Stimulated activated CD4-positive, alpha-beta T cell treated with anti-CD3 and anti-CD28 coated beads, TNF-alpha, amount 100 ng/mL, for 24 hours (primary cell): ENCODE results near the gene MTA1.

ENCODE experiments used
- DNase-seq, 3 experiments: peaks; one replicate each; pipeline ENCODE4 v3.0.0-alpha.2; 2020; ENCODE audit warnings: low read depth in 3 of 3

Gene MTA1

DNA sequence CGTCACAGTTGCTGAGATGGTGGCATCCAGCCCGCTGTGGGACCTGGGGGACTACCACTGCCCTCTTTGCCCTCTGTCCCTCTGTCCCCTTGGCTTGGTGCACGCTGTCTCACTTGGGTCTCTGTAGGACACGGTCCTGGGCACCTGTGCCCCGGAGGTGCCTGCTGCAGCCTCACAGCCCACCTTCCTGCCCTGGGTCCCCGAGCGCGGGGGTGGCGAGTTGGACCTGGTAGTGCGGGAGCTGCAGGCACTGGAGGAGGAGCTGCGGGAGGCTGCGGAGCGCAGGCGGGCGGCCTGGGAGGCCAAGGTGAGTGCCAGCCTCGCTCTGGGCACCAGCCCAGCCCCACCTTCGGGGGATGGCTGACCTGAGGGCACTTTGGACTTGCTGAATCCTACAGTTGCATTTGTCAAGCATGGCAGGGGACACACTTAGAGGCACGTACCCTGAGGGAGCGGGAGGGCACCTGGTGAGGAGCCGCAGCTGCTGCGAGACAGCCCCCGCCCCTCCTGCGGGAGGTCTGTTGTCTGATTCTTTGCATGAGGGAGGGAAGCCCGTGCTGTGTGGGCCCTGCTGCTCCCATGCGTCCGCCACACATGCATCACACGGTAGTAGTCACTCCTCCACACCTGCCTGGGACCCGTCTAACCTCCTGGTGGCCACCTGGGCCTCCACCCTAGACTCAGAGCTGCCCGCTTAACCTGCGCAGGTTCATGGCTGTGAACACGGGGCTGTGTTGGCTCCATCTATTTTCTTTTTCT lies 78.2 kb downstream of the MTA1 start:
- DNase-seq, result no peak

DNA sequence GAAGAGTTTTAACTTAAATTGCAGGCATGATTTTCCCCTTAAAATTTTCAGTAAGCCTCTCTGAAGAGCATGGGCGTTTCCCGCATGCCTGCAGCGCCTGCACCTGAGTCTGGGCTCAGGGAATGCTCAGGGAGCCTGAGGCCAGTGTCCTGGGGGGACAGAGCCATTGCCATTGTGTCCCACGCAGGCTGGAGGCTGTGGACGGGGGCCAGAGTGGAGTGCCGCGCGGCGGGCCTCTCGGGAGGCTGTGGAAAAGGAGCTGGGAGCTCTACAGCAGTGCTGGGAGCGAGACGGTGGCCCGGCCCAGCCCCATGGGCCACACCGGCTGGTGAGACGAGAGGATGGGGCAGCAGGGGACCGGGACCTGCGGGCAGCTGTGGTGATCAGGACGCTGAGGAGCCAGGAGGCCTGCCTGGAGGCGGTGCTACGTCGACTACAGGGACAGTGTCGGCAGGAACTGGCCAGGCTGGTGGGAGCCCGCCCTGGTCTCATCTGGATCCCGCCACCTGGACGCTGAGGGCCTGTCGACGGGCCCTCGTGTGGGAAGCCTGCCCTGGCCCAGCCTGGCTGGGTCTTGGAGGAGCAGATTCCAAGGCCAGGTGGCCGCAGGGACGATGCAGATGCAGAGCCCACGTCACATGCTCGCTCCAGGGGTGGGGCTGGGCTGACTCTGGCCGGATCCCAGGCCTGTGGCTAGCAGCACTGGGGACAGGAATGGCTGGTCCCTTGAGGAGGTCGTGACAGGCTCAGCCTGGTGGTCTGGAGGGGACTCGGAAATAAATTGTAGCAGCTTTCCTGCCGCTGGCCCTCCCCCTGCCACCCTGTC lies 79.0 kb downstream of the MTA1 start:
- no peak for DNase-seq

DNA sequence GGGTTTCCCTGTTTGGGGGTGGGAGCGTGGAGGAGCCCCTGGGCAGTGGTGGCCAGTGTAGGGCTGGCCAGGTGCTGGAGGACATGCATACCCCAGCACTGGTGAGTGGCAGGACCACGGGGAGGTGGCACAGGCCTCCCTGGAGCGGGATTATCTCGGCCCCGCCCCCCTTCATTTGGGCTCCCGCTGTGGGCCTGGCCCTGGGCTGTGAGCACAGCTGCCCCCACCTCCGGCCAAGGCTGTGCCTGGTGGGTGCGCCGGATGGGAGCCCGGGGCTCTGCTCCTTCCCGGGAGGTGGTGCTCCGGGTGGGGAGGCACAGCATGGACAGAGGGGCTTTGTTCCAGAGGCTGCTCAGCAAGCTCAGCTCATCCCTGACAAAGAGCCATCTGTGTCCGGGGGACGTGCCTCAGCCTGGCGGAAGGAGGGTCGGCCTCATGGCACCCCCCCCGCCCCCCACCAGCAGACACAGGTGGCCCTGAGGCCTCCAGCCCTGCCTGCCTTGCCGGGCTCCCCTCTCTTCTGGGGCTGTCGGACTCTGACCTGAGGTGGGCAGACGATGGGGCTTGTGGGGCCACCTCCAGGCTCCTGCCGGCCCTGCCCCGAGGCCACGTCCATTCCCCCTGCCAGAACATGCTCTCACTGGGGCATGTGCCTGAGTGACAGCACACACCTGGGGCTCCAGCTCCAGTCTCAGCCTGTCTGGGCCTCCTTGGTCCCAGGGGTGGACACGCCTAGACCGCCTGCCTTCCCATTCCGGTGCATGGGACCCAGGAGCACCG lies 79.8 kb downstream of the MTA1 start:
- DNase-seq, result no peak

DNA sequence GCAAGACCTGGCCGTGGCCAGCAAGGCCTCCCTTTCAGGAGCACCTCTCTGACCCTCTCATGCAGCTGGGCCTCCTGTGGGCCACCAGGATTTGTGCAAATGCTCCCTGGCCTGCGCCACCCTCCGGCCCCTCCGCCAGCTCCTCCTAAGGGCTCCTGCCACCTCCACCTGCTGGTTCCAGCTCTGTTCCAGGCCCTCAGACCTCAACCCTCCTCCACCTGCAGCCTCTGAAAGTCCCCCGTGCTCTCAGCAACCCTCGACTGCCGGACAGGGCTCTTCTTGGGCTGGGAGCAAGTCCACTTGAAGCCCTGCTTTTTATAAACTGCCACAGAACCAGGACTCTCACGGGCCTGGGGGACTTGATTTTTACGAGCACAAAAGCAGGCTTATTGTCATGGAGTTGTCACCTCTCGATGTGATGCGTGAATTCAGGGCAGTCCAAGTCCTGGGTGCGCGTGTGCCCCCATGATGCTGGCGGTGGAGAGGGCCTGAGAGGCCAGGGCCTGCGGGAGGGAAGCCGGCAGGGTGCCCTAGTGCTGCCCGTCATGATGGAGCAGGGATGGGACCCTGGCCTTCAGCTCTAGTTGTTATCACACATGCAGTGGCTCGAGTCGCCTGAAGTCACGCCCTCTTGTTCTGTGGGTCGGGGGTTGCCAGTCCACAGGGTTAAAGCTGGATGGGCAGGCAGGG lies 80.6 kb downstream of the MTA1 start:
- no peak for DNase-seq

DNA sequence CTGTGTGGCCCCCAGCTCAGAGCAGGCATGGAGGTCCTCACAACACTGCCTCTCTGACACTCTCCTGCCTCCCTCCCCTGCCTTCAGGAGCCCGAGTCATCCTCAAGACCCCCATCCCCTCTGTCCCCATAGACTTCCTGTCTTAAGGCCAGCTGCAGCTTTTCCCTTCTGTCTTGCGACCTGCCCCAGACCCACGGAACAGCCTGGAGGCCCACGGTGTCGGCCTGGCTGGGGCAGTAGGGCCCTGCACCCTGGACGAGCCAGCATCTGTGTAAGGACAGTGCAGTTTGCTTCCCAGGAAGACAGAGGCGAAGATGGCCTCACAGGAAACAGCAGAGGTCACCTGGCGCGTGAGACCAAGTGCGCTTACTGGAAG lies 81.1 kb downstream of the MTA1 start:
- no peak for DNase-seq

DNA sequence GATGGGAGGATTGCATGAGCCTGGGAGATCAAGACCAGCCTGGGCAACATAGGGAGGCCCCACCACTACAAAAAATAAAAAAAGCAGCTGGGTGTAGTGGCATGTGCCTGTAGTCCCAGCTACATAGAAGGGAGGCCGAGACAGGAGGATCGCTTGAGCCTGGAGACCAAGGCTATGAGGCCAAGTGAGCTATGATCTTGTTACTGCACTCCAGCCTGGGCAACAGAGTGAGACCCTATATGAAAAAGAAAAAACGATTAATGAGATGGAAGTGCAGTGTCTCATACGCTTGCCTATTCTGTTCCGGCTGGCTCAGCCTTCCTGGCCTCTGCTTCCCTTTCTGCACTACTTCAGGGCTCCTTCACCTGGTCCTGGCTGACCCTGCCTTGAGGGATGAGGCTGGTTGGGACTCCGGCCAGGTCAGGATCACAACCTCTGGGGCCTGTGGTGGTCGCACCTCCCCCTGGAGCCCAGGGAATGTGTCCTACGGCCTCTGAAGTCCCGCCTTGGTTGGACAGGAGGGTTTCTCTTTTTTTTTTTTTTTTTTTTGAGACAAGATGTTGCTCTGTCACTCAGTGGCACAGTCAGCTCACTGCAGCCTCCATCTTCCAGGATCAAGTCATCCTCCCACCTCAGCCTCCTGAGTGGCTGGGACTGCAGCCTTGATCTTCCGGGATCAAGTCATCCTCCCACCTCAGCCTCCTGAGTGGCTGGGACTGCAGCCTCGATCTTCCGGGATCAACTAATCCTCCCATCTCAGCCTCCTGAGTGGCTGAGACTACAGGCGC lies 82.1 kb downstream of the MTA1 start:
- DNase-seq, result no peak

DNA sequence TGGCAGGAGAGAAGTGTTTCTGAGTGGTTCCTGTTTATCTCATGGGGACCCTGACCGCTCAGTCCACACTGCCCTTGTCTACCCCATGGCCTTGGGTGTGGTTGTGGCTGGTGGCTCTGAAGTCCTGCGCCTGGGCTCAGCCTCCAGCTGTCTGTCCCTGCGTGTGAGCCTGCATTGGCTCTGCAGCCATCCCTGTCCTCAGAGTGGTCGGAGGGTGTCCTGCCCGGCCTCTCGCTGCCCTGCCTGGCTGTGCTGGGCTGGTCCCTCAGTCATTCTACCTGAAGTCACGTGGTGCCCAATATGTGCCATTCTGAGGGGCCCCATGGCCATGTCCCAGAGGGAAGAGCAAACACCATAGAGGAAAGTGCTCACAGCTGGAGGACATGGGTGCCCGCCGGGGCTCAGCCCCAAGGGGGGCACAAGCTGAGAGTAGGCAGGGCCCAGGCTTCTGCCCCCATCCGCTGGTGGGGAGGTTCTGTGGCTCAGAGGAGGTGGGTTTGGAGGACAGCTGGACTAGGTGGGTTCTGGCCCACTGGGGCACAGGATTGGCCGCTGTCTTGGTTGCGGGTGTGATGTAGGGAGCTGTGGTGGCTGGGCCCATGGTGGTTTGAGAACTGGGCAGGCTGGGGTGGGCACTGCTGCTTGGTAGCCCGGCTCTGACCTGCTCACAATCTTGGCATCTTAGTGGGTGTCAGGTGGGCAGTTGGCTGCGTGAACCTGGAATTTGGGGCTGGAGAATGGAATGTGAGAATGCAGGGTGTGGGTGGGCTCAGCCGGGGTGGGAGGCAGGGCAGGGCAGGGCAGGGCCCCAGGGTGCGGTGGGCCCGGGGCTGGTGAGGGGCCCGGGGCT lies 83.0 kb downstream of the MTA1 start:
- no peak for DNase-seq

DNA sequence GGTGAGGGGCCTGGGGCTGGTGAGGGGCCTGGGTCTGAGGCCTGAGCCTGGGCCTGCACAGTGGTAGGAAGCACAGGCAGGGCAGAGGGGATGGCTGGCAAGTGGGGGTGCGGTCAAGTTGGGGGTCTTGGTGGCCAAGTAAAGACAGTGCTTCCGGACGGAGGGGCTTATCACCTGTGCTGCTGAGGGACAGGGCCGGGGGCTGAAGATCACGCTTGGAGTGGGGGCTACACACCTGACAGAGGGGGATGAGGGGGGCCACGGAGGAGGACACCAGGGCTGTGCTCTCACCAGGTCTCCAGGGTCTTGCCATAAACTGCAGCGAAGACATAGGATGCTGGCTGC lies 83.6 kb downstream of the MTA1 start:
- DNase-seq, result no peak

DNA sequence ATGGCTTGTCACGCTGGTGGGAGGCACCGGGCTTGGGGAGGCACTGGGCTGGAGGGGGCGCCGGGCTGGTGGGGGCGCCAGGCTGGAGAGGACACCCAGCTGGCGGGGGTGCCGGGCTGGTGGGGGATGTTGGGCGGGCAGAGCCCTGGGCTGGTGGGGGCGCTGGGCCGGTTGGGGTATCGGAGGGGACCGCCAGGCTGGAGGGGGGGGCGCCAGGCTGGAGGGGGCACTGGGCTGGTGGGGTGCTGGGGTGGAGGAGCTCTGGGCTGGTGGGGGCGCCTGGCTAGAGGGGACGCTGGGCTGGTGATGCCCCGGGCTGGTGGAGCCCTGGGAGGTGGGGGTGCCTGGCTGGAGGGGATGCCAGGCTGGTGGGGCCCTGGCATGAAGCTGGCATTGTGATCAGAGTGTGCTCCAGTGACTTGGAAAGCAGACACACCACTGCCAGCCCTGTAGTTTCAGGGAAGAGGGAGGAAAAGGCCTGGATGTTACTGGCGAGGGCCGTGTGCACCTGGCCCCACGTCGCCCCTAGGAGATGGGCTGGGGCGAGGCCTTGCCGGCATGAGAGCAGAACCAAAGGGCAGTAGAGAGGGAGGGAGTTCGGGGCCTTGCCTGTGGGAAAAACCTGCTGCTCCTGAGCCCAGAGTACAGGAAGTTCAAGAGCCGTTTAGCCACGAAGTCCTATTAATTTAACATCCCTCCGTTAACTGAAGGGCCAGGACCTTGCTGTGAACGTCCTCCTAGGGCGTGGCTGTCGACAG lies 84.5 kb downstream of the MTA1 start:
- DNase-seq, result no peak

DNA sequence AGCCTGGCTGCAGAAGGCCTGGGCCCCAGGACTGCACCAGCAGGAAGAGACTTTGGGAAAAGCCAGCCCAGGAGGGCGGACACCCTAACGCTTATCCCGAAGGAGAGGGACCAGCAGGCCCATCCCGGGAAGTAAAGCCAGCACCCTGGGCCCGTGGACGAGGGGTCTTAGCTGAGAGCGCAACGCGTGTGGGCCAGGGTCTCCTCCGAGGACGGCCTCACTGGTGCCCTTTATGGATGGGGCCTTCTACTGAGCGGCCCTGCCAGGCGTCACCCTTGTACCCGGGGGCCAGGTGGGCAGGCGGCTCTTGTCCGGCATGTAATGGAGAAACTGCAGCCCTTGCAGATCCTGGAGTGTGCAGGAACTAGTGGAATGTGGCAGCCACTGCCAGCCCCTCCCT lies 85.5 kb downstream of the MTA1 start:
- no peak for DNase-seq

DNA sequence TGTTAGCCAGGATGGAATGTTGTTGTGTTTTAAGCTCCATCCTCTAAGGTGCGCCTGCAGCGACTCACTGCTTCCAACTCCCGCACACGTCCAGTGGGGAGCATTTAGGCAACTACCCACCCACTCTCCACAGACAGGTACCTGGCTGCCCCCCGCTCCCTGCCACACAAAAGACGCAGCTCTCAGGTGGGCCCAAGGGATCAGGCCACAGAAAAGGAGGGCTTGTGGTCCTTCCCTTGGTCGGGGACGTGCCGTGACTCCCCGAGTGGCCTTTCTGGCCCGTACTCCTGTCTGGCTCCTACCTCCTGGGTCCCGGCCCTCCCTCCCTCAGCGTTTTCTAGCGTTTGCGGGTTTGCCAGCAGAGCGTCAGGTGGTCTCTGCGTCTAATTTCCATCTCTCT lies 87.6 kb downstream of the MTA1 start:
- DNase-seq, result no peak

DNA sequence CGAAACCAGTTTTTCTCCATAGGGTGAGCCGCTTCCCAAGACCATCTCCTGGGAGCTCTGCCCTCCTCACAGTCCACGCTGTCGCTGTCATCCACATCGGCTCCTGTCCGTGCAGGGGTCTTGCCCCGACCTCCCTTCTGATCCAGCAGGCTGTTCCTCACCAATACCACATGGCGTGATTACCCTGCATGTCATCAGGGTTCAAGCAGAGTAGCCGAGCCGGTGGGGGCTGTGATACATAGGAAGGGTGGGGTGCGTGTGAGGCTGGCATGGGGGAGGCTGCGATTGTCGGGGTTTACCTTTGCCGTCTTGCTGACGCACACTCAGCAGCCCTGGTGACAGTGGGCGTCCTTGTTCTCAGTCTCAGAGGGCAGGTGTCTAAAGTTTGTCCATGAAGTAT lies 88.4 kb downstream of the MTA1 start:
- no peak for DNase-seq

DNA sequence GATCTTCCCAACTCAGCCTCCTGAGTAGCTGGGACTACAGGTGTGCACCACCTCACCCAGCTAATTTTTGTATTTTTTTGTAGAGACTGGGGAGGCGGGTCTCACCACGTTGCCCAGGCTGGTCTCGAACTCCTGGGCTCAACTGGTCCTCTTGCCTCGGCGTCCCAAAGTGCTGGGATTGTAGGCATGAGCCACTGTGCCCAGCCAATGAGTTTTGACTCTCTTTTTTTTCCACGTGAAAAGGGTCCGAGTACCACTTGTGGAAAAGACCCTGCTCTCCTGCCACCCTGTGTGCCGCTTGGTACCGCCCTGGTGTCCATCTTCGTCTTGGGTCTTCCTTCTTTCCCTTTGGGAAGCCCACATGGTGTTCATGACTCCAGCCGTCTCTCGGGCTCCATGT lies 89.0 kb downstream of the MTA1 start:
- no peak for DNase-seq

DNA sequence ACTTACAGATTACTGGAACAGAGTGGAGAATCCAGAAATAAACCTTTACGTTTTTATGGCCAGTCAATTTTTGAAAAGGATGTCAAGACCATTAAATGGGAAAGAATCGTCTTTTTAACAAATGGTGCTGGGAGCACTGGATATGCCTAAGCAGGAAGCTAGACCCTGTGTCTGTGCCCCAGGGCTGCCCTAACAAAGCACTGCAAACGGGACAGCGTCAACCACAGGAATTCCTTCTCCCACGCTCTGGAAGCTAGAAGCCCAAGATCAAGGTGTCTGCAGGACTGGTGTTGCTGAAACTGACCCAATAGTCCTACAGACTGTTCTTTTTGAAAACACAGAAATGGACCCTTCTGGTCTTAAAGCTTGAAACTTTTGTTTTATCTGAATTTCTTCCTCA lies 97.5 kb downstream of the MTA1 start:
- no peak for DNase-seq

DNA sequence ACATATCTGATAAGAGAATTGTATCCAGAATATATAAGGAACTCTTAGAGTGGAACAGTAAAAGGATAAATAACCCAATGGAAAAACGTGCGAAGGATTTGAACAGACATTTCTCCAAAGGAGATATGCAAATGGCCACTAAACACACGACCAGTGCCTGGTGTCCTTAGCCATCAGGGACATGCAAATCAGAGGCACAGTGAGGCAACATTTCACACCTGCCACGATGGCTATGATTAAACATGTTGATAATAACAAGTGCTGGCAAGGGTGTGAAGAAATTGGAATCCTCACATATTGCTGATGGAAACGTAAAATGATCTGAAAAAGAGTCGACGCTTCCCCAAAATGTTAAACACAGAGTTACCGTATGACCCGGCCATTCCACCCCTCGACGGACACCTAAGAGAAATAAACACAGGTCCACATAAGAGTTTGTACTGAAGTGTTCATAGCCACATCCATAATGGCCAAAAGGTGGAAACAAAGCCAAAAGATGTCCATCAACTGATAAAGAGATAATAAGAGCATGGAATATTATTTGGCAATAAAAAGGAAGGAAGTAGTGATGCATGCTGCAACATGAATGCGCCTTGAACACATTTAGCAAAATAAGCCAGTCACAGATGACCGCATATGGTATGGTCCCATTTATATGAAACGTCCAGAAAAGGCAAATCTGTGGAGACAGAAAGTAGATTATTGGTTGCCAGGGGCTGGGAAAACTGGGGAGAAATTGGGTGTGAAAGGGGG lies 100.5 kb downstream of the MTA1 start:
- DNase-seq, result no peak
